NB4 (cell line): ENCODE results near the gene GCK.

Experiments
- CTCF ChIP-seq: IDR thresholded peaks from one replicate; pipeline ENCODE4 v1.5.1; 2012; ENCODE audit warnings: low read depth, low read length
- MAX ChIP-seq: IDR thresholded peaks from 2 replicates; pipeline ENCODE4 v1.6.1; 2011; ENCODE audit warnings: low read depth, low read length
- MYC ChIP-seq: IDR thresholded peaks from 2 replicates; pipeline ENCODE4 v1.6.1; 2011; ENCODE audit warnings: low read depth, low read length
- POLR2A ChIP-seq: IDR thresholded peaks from 2 replicates; pipeline ENCODE4 v1.6.1; 2011; ENCODE audit warnings: mild to moderate bottlenecking; ENCODE audit not compliant: insufficient read length; ENCODE audit errors: extremely low read depth

- TF ChIP-seq CTCF = no peak
- no peak for TF ChIP-seq POLR2A
- TF ChIP-seq MAX = no peak
- TF ChIP-seq MYC = no peak
Measured at GRCh38 chr7:44226396-44226753, 37.1 kb upstream of the GCK start.
